Endothelial cell (in vitro differentiated cells): ENCODE results near the gene FMNL1. TPM values are rescaled to one million over a fixed set of nuclear protein-coding genes. Genes with fewer than 3 reads are reported as not detected.

Experiments
- DNase-seq: peaks from one replicate; pipeline ENCODE4 v3.0.0; 2021; ENCODE audit warnings: low spot score
- H3K27ac Mint-ChIP-seq: one replicate; pipeline ENCODE4 v1.8.0; 2021; ENCODE audit warnings: mixed read lengths, inconsistent platforms; ENCODE audit not compliant: unreplicated experiment
- H3K27me3 Mint-ChIP-seq: one replicate; pipeline ENCODE4 v1.8.0; 2021; ENCODE audit warnings: mild to moderate bottlenecking, moderate library complexity, mixed read lengths, inconsistent platforms; ENCODE audit not compliant: unreplicated experiment
- H3K36me3 Mint-ChIP-seq: one replicate; pipeline ENCODE4 v1.8.0; 2021; ENCODE audit warnings: mild to moderate bottlenecking, low read depth, mixed read lengths, inconsistent platforms; ENCODE audit not compliant: unreplicated experiment
- H3K4me1 Mint-ChIP-seq: one replicate; pipeline ENCODE4 v1.8.0; 2021; ENCODE audit warnings: mild to moderate bottlenecking, mixed read lengths, inconsistent platforms; ENCODE audit not compliant: unreplicated experiment
- H3K4me3 Mint-ChIP-seq: one replicate; pipeline ENCODE4 v1.8.0; 2021; ENCODE audit warnings: mild to moderate bottlenecking, mixed read lengths, inconsistent platforms; ENCODE audit not compliant: unreplicated experiment
- H3K9me3 Mint-ChIP-seq: one replicate; pipeline ENCODE4 v1.8.0; 2021; ENCODE audit warnings: mixed read lengths, inconsistent platforms; ENCODE audit not compliant: unreplicated experiment
- CTCF ChIP-seq: fragments of 200-600 bp; sonication (generic); IDR thresholded peaks from one replicate; pipeline ENCODE4 v1.5.0; 2021; ENCODE audit warnings: antibody characterized with exemption; ENCODE audit not compliant: unreplicated experiment
- long read RNA-seq: library from polyadenylated mRNA; unstranded; transcript quantifications from one replicate; pipeline ENCODE4 v2.0.0, GENCODE V29; 2020; ENCODE audit not compliant: unreplicated experiment
- total RNA-seq: library from RNA; stranded (reverse); fragmentation: NEBNext Ultra II Directional; extraction: Animal tissue kit (Norgen Biotek cat#: 25700); gene quantifications from one replicate; pipeline ENCODE4 v1.2.1, GENCODE V29; 2021; ENCODE audit not compliant: unreplicated experiment

Gene FMNL1
- 103 TPM for total RNA-seq
- long read RNA-seq, partial matches to known transcripts = 48 of 52 reads
- long read RNA-seq, other reads (novel, unspliced or antisense) = 4 of 52 reads

- no peaks in the 10 kb centered on the region for H3K36me3 Mint-ChIP-seq
- H3K4me1 Mint-ChIP-seq = peaks cover 14% of the 10 kb centered on the region
- H3K9me3 Mint-ChIP-seq = no peaks in the 10 kb centered on the region
- peak within 1 kb of the TSS; percentile 93 for H3K4me3 Mint-ChIP-seq
- no peak within 1 kb of the TSS for H3K27ac Mint-ChIP-seq
- peaks cover 12% of the 10 kb centered on the region for H3K27me3 Mint-ChIP-seq
- DNase-seq = no peak
- TF ChIP-seq CTCF = peak; percentile 32
Observed at GRCh38 chr17:45221081-45222013, at the start of gene FMNL1. Gene FMNL1 (plus strand): TSS chr17:45221885. CDS start chr17:45222125, 240 bp downstream.

- no peak overlapping the region for H3K4me3 Mint-ChIP-seq
- no peaks in the 10 kb centered on the region for H3K36me3 Mint-ChIP-seq
- no peak for DNase-seq
- no peak for TF ChIP-seq CTCF
- H3K27me3 Mint-ChIP-seq = peaks cover 3% of the 10 kb centered on the region
- H3K4me1 Mint-ChIP-seq = peaks cover 22% of the 10 kb centered on the region
- H3K27ac Mint-ChIP-seq = no peak overlapping the region
- H3K9me3 Mint-ChIP-seq = no peaks in the 10 kb centered on the region
Observed at GRCh38 chr17:45172232-45172540, 49.5 kb upstream of the FMNL1 start.

GRCh38 chr17:45172541-45173286, 49.0 kb upstream of the FMNL1 start:
- Mint-ChIP-seq H3K27me3 (peaks cover 3% of the 10 kb centered on the region), H3K4me3 (no peak overlapping the region), H3K9me3 (no peaks in the 10 kb centered on the region), H3K36me3 (no peaks in the 10 kb centered on the region), H3K27ac (no peak overlapping the region), H3K4me1 (peaks cover 22% of the 10 kb centered on the region)
- TF ChIP-seq CTCF = no peak
- DNase-seq = no peak

GRCh38 chr17:45175759-45176115, 45.9 kb upstream of the FMNL1 start:
- Mint-ChIP-seq H3K36me3 (no peaks in the 10 kb centered on the region), H3K4me3 (no peak overlapping the region), H3K4me1 (peaks cover 20% of the 10 kb centered on the region), H3K27me3 (peaks cover 4% of the 10 kb centered on the region), H3K27ac (no peak overlapping the region), H3K9me3 (no peaks in the 10 kb centered on the region)
- TF ChIP-seq CTCF = no peak
- no peak for DNase-seq
